HG02884 (cell line): Measurements from ENCODE around the gene OR8B12.

Experiments
- ATAC-seq: cut with Tn5 transposase; IDR thresholded peaks from one replicate; pipeline ENCODE4 v1.9.1; 2021; ENCODE audit warnings: mild to moderate bottlenecking, moderate library complexity; ENCODE audit not compliant: unreplicated experiment

Gene OR8B12

DNA sequence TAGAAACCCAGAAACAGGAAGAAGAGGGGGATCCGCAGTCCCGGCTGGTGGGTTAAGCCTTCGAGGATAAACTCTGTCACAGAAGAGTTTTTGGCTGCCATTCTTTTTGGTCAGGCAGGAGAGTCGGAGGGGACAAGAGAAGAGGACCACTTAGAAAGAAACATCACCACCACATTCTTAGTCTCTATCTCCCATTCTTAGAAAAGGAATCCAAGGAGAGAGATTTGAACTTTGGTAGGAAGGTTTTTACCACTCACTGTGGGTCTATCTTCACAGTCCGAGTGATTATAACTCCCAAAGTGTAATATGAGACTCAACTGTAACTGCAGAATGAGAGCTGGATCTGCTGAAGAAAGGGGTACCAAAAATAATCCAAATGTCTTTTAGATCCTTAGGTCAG, at the start of gene OR8B12:
TSS of gene OR8B12 (minus strand) at position 101 of the 400 bp plus-strand sequence. CDS start at position 101, 0 bp downstream.
- ATAC-seq = no peak

- ATAC-seq = no peak
These were observed 49.2 kb upstream of the OR8B12 start for GRCh38 chr11:124592627-124593026.

DNA sequence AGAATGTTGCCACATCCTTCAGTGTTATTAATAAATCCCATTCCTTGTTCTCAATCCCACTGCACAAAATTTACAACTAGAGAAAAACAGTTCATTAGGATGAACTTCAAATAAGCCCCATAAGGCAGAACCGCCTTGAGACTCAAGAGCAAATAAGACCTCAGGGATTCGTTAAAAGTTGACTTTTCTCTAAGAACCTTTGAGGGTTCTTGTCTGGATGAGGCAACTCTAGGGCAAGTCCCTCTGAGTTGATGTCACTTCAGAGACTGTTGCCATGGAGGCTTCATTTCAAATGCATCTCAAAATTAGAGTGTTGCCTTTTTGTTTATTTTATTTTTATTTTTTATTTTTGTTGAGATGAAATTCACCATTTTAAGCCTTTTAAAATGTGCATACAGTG, 48.0 kb upstream of the OR8B12 start:
- ATAC-seq = no peak

GRCh38 chr11:124586238-124586860, 42.9 kb upstream of the OR8B12 start:
- peak; percentile 72 for ATAC-seq

DNA sequence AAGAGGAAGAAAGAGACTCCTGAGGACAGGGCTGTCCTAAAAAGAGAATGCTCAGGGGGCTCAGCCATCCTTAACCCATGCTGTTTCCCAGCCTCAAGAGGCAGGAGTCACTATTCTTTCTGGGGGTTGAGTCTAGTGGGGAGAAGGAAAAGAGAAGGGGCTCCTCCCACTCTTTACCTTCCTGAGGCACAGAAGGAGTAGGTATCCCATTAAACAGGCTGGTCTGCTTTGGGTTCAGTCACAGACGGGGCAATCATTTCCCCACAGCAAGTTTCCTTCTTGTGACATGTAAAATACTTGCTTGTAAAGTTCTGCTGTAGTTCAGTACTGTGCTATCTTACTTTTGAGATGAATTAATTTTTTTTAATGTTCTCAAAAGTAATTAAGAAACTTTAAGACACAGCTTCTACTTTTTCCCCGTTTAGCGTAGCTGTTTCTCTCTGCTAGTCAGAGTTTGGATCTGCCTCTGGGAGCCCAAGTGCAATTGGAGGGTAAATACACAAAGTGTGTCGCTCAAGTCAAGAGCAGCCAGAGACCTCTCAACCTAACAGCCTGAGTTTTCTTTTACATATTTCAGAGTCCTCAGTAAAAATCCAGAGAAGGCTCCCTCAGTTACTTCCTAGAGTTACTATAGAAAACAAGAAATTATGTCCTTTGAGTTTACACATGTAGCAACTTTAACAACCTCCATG, 41.4 kb upstream of the OR8B12 start:
- no peak for ATAC-seq

DNA sequence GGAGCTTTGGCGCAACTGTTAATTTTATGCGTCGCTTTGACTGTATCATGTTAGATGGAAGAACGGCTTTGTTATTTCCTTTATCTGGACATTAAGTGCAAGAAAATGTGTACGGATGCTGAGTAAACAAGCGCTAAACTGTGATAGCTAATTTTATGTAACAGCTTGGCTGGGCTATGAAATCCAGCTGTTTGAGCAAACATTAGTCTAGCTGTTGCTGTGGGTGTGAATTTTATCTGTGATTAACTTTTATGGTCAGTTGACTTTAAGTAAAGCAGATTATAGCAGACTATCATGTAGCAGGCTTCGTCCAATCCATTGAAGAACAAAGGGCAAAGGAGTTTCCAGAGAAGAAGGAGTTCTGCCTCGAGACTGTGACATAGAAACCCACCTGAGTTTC, 40.3 kb upstream of the OR8B12 start:
- no peak for ATAC-seq

DNA sequence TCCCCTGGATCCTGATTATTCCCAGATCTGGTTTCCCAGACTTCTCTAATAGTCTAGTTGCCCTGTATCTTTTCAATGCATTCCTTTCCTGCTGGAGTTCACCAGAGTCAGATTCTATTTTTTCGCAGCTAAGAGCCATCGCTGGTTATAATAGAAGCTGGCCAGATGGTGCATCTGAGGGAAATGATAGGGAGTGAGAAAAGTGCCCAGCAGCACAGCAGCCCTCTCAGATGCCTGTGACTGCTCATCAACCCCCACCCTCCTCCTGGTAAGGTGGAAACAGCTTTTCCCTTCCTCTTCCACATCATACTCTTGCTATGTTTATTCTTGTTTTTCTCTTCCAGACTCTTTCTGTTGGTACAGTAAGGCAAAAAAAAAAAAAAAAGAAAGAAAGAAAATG, 39.1 kb upstream of the OR8B12 start:
- ATAC-seq = no peak

DNA sequence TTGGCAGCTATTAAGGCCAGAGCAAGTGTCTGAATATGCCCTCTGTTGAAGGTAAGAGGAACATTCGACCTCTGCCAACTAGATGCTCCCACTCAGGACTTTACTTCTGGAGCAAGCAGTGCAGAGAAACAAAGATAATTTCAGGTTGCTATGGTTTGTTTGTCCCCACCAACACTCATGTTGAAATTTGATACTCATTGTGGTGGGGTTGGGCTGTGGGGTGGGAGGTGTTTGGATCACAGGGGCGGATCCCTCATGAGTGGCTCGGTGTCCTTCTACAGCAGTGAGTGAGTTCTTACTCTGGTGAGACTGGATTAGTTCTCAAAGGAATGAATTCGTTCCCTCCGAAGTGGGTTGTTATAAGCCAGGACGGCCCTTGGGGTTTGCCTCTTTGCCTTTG, 38.4 kb upstream of the OR8B12 start:
- ATAC-seq = no peak

- ATAC-seq = no peak
These were observed 35.3 kb upstream of the OR8B12 start for GRCh38 chr11:124578761-124579160.

GRCh38 chr11:124577716-124578427, 34.4 kb upstream of the OR8B12 start:
- ATAC-seq = no peak

DNA sequence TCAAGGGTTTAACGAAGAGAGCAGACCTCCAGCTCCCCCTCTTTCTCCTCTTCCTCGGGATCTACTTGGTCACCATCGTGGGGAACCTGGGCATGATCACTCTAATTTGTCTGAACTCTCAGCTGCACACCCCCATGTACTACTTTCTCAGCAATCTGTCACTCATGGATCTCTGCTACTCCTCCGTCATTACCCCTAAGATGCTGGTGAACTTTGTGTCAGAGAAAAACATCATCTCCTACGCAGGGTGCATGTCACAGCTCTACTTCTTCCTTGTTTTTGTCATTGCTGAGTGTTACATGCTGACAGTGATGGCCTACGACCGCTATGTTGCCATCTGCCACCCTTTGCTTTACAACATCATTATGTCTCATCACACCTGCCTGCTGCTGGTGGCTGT, 26.7 kb upstream of the OR8B12 start:
- no peak for ATAC-seq

GRCh38 chr11:124569697-124570096, 26.2 kb upstream of the OR8B12 start, which contains the start of gene OR8A1:
Gene OR8A1 (plus strand): TSS chr11:124569997. CDS start chr11:124570120, 123 bp downstream.
- ATAC-seq = no peak

DNA sequence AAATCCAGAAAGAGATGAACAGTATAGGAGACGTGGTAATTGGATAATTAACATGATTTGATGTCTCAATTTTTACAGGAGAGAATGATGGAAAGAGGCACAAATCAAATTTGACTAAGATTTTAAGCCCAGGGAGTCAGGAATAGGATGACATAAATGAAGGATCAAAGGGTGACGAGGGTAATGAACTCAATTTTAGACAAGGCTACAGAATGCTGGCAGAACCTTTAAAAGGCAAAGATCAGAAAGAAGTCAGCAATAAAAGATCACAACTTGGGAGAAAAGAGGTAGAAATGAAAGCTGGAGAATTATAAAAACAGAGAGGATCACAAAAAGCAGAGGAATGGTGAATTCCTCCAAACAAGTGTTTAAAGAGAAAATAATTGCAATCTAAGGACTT, 13.4 kb upstream of the OR8B12 start:
- ATAC-seq = no peak

- no peak for ATAC-seq
These were observed 8.5 kb upstream of the OR8B12 start for GRCh38 chr11:124551987-124552386.

GRCh38 chr11:124551189-124551588, 7.7 kb upstream of the OR8B12 start:
- ATAC-seq = no peak

DNA sequence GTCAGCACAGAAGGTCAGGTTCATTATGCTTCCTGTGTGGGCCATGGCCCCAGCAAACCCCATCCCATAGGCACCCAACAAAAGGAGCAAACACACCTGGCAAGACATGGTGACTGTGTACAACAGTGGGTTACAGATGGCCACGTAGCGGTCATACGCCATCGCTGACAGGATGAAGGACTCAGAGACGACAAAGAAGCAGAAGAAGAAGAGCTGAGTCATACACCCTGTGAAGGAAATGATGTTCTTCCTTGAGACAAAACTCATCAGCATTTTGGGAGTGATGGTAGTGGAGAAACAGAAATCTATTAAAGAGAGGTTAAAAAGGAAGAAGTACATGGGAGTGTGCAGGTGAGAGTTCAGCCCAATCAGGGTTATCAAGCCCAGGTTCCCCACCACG, 309 bp downstream of the OR8B12 start:
- ATAC-seq = no peak

- ATAC-seq = no peak
These were observed 2.2 kb downstream of the OR8B12 start for GRCh38 chr11:124541204-124541603.

DNA sequence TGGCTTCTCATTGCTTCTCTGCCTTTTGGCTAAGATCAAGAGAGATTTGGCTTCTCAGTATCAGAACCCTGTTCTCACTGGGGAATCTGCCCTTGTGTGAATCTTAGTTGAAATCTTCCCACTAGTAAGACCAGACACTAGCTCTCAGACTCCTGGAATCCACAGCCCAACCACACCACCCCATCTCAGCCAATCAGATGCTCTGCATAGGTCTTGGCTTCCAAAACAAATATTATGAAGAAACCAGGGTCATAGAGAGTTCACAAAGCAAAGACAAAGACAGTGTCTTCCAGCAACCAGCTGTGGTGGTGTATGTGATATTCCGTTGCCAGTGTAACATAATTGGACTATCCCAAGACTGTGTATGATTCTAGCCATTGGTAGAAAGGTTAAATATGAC, 5.4 kb downstream of the OR8B12 start:
- ATAC-seq = no peak

DNA sequence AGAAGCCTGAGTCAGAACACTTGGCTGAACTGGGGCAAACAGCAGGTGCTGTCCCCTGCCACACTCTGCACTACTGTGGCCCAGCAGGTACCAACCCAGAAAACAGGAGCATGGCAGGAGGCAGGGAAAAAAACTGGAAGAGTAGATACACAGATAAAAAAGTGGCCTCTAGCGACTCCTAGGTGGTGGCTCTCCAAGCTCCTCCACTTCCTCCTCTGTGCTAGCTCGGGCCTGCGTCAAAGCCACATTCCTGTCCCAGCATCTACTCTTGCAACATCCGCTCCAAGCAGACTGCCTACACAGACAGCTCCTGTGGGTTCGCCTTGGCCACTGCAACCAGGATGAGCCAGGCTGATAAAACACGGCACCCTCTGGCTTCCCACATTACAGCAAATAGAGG, 6.9 kb downstream of the OR8B12 start:
- ATAC-seq = no peak

GRCh38 chr11:124535552-124536232, 7.8 kb downstream of the OR8B12 start:
- no peak for ATAC-seq

DNA sequence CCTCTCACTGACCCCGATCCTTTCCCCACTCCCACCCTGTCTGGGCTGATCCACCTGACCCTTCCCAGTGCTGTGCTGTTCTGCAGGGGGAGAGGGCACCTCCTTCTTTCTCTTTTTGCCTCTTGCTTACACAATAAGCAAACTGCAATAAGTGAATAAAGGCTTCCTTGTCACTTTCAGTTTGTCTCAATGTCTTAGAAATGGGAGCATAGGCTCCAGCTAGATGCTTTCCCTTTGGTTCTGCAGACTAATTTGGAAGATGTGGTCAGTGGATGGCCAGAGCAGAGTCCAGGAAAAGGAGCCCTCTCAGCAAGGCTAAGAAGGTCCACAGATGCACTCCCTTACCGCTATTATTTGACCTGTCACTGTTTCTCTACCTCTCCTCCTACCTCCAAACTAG, 9.4 kb downstream of the OR8B12 start:
- ATAC-seq = no peak
